ENCODE measurements around the gene RAB3D. TPM values are rescaled to one million over a fixed set of nuclear protein-coding genes. Genes with fewer than 3 reads are reported as not detected.
A peak's percentile ranks its signal among the peaks of the same experiment; 100 is the strongest.
"Not testable (repeated sequence)": the region's sequence is repeated elsewhere in the genome, so short reads cannot be mapped to it uniquely, and the experiment has no call there.

Gene RAB3D
- polyA plus RNA-seq, 1 experiment, result 15.6 TPM

DNA sequence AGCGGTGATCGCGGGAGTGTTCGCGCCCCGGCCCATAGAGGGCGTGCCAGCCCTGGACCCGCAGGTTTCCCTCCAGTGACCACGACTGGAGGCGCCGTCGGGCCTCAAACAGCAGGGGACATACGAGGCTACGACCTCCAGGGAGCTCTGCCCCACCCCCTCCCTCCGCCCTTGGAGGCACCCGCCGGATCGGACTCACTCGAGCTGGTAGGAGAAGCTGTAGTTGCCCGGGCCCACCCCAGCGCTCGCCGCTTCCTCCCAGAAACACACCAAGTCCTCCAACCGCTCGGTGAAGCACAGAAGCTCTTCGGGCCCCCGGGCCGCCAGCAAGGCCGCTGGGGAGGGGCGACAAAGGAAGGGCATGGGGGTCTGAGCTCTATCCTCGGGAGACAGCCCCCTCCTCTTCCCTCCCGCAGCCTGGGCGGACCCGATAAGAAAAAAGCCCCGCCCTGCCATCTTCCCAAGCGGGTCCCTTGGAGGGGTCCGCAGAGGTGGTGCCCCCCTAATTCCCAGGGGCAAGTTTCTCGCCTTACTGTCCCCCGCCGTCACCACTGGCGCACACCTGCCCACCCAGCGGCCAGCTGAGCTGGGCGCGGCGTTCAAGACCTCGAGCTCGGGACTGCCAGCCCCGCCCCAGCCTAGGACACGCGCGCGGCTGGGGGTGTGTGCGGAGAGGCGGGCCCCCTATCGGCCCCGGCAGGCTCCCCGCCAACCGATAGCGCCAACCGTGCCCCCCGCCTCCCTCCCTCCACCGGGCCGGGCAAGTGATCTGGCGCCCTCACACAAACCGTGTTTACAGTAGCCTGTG, 43.6 kb upstream of the RAB3D start:
- peak; percentile 69; the same call in 1 of the 2 replicates for TF ChIP-seq CTCF (IDR thresholded peaks at IDR 0.05; ENCODE audit: low read depth, low read length)
- no peak overlapping the region for H3K27ac ChIP-seq (ENCODE audit: low read depth, low read length)
- no peaks in the 10 kb centered on the region; the same call in 1 of the 2 replicates for H3K9me3 ChIP-seq (ENCODE audit: control insufficient read depth, insufficient read depth, low read length)
- peak overlapping the region; percentile 48 for H3K4me3 ChIP-seq (ENCODE audit: low read depth, low read length)
- DNase-seq (ENCODE audit: low read depth, low spot score), result no peak
- POLR2A ChIA-PET, result no interaction called here
- CTCF ChIA-PET, result interaction anchor here (0.5 to 2.0 kb wide), 24 partner anchors 9 to 437 kb away, joined by 3 to 11 read pairs (median 4); partner anchors contain the start of genes ODAD3, PRKCSH, RAB3D and SWSAP1
- H3K27me3 ChIP-seq (ENCODE audit: control insufficient read depth, insufficient read depth, low read length), result peaks cover 3% of the 10 kb centered on the region

GRCh38 chr19:11380653-11381537, 41.4 kb upstream of the RAB3D start:
- Histone ChIP-seq H3K27ac (ENCODE audit: low read depth, low read length) (peak overlapping the region; percentile 61), H3K9me3 (ENCODE audit: control insufficient read depth, insufficient read depth, low read length) (no peaks in the 10 kb centered on the region; the same call in 1 of the 2 replicates), H3K27me3 (ENCODE audit: control insufficient read depth, insufficient read depth, low read length) (peaks cover 3% of the 10 kb centered on the region), H3K4me3 (ENCODE audit: low read depth, low read length) (peak overlapping the region; percentile 82)
- TF ChIP-seq CTCF (IDR thresholded peaks at IDR 0.05; ENCODE audit: low read depth, low read length), result peak; percentile 77
- POLR2A ChIA-PET, result interaction anchor here (0.6 to 1.3 kb wide), 7 partner anchors 23 to 155 kb away, joined by 3 to 6 read pairs (median 3); partner anchors contain the start of genes CCDC159, ODAD3, PRKCSH and TMEM205
- DNase-seq (ENCODE audit: low read depth, low spot score), result peak; percentile 80
- CTCF ChIA-PET, result interaction anchor here (0.5 to 2.3 kb wide), 23 partner anchors 10 to 209 kb away, joined by 3 to 14 read pairs (median 4); partner anchors contain the start of genes CCDC159, ODAD3, PRKCSH and TMEM205

DNA sequence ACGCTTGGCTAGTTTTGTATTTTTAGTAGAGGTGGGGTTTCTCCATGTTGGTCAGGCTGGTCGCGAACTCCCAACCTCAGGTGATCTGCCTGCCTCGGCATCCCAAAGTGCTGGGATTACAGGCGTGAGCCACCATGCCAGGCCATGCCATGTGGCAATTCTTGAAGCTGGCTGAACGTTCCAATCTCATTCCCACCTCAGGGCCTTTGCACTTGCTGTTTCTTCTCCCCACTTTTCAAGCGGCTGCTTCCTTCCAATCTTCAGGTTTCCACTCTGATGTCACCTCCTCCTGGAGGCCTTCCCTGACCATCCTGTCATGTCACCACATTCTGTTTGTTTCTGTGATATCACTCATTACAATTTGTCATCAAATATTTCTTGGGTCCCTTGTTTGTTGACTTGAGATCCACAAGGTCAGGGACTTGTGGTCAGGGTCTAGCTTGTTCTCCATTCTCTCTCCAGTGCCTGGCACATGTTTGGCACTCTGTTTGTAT, 40.4 kb upstream of the RAB3D start:
- no peaks in the 10 kb centered on the region; the same call in 1 of the 2 replicates for H3K9me3 ChIP-seq (ENCODE audit: control insufficient read depth, insufficient read depth, low read length)

GRCh38 chr19:11379269-11379845, 39.9 kb upstream of the RAB3D start:
- not testable (repeated sequence) for DNase-seq (ENCODE audit: low read depth, low spot score); H3K27ac ChIP-seq (ENCODE audit: low read depth, low read length); H3K27me3 ChIP-seq (ENCODE audit: control insufficient read depth, insufficient read depth, low read length); H3K4me3 ChIP-seq (ENCODE audit: low read depth, low read length); H3K9me3 ChIP-seq (ENCODE audit: control insufficient read depth, insufficient read depth, low read length)
- CTCF ChIA-PET, result interaction anchor here (0.7 kb wide), 2 partner anchors 12 to 56 kb away, joined by 3 read pairs; partner anchors contain the start of genes ODAD3 and PRKCSH
- POLR2A ChIA-PET, result interaction anchor here (0.6 kb wide), 1 partner anchor 113 kb away, joined by 3 read pairs; no protein-coding TSS in a partner anchor

More for the DNA sequence above, 40.4 kb upstream of the RAB3D start:
- no peak overlapping the region for H3K4me3 ChIP-seq (ENCODE audit: low read depth, low read length)
- no peak for DNase-seq (ENCODE audit: low read depth, low spot score)
- ChIA-PET CTCF (interaction anchor here (0.7 to 1.8 kb wide), 5 partner anchors 11 to 86 kb away, joined by 3 to 11 read pairs (median 4); partner anchors contain the start of genes ODAD3 and PRKCSH), POLR2A (no interaction called here)
- no peak for TF ChIP-seq CTCF (IDR thresholded peaks at IDR 0.05; ENCODE audit: low read depth, low read length)
- no peak overlapping the region for H3K27ac ChIP-seq (ENCODE audit: low read depth, low read length)
- peaks cover 3% of the 10 kb centered on the region for H3K27me3 ChIP-seq (ENCODE audit: control insufficient read depth, insufficient read depth, low read length)

Data from AG04450 (cell line).